ENCODE results near the gene SMURF2.
A peak's percentile ranks its signal among the peaks of the same experiment; 100 is the strongest.

SMURF2 gene

DNA sequence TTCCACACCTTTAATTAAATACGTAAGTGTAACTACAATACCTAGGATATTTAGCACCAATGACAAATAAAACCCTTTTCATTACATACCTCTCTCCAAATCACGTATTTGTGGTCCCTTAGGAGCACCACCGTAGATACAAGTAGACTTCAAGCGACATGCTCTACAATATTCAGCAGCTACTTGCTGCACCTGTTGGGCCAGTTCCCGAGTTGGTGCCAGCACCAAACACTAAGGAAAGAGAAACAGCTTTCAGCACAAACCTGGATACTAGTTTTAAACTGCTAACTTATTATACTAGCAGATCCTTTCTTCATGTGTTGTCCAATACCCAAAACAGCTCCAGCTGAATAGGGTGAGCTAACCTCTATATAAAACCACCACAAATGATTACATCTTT lies 158.8 kb downstream of the SMURF2 start:
- DNase-seq (ENCODE audit: low spot score), result peak; percentile 27

- no peak for DNase-seq (ENCODE audit: low spot score)
Observed at GRCh38 chr17:64502809-64503208, 159.3 kb downstream of the SMURF2 start.

DNA sequence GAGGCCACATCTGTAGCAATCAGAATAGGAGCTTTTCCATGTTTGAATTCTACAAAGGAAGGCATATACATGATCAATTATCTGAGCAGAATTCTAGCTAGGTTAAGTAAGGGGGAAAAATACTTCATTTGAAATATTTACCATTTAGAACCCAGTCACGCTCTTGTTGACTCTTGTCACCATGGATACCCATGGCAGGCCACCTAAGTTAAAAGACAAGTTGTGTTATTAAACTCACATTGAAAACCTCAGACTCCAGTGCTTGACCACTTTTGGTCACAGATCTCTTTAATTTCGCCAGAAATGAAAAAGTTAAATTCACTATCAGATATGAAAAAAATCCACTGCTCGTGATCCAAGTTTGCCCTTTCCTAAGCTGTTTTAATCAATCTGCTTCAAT lies 160.1 kb downstream of the SMURF2 start:
- DNase-seq (ENCODE audit: low spot score), result peak; percentile 42

- DNase-seq (ENCODE audit: low spot score), result peak; percentile 52
Observed at GRCh38 chr17:64500862-64501765, 161.0 kb downstream of the SMURF2 start.

DNA sequence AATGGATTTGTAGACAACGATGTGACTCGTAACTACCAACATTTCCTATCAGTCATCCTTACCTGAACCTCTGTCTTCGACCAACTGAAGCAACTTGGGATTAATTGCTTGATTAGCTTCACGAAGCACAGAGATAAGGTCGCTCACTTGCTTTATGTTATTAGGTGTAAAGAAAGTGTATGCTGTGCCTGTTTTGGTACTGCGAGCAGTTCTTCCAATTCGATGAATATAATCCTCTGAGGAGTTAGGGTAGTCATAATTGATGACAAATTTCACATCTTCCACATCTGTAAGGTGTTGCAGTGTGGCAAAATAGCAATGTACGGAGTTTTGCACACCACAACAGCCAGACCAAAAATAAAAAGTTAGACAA lies 161.6 kb downstream of the SMURF2 start:
- peak; percentile 50 for DNase-seq (ENCODE audit: low spot score)

GRCh38 chr17:64499805-64500486 lies 162.2 kb downstream of the SMURF2 start:
- peak; percentile 58 for DNase-seq (ENCODE audit: low spot score)

DNA sequence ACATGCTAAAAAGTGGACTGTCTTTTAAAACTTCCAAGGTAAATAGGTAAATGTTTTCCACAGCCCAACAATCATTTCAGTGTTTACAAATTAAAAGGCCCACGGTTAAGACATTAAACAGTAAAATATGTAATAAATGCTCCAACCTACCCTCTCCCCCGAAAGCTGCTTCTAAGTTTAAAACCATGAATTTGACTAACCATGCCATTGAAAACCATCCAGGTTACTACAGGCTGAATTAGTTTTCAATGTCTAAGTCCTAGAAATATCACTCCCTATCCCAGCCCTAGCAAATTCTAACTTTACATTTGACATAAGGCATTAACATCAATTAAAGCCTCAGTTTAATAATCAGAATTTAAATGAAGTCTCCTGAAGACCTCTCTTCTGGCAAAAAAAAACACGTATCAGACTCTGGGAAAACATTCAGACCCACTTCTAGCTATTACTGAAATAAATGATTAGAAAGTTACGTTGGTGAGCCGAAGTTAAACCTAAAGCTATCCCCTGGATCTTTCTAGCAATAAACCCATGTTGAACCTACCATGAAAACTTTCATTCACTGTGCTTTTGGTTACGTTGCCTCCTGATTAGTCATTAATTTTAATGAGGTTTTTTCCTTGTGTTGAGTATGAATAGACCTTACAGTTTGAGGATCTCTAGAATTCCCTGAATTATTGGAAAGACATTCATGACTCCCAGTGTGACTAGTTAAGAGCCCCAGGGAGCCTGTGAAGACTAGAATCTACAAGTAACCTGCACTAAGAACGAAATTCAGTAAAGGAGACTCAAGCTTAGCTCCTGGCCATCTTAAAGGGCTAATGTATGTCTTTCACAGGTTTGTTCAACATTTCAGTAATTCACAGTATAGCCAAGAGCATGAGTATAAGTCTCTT lies 163.6 kb downstream of the SMURF2 start:
- DNase-seq (ENCODE audit: low spot score), result peak; percentile 69

DNA sequence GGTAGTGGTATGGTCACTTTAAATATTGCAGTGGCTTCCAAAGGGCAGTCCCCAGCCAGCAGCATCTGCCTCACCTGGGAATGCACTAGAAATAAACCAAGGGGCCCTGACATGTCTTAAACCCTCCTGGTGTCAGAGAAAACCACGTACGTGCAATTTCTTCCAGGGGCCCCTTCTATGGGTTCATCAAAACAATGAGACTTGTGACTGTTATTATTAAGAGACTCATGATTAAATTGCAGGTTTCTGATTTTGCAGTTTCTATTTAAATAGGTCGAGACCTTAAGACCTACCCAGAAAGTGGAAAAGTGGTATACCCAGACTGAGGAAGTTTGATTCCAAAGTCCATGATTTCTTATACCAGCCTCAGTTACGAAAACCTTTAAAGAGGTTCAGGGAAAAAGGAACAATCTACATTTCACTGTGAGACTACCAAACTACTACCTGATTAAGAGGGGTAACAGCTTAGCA lies 164.5 kb downstream of the SMURF2 start:
- no peak for DNase-seq (ENCODE audit: low spot score)

GRCh38 chr17:64496786-64497564 lies 165.1 kb downstream of the SMURF2 start, which contains the start of gene POLG2:
TSS of gene POLG2 (minus strand) at chr17:64497054. CDS start at chr17:64496968, 86 bp downstream.
- peak; percentile 97 for DNase-seq (ENCODE audit: low spot score)

GRCh38 chr17:64496348-64496785 lies 165.7 kb downstream of the SMURF2 start:
- DNase-seq (ENCODE audit: low spot score), result no peak
